IPS DF 4.7 (cell line): Measurements from ENCODE around the gene KIF2C.

ENCODE experiments used
- DNase-seq: peaks from one replicate; pipeline ENCODE4 v3.0.0-alpha.2; 2013; ENCODE audit warnings: low spot score; ENCODE audit errors: extremely low read depth

The KIF2C gene

DNA sequence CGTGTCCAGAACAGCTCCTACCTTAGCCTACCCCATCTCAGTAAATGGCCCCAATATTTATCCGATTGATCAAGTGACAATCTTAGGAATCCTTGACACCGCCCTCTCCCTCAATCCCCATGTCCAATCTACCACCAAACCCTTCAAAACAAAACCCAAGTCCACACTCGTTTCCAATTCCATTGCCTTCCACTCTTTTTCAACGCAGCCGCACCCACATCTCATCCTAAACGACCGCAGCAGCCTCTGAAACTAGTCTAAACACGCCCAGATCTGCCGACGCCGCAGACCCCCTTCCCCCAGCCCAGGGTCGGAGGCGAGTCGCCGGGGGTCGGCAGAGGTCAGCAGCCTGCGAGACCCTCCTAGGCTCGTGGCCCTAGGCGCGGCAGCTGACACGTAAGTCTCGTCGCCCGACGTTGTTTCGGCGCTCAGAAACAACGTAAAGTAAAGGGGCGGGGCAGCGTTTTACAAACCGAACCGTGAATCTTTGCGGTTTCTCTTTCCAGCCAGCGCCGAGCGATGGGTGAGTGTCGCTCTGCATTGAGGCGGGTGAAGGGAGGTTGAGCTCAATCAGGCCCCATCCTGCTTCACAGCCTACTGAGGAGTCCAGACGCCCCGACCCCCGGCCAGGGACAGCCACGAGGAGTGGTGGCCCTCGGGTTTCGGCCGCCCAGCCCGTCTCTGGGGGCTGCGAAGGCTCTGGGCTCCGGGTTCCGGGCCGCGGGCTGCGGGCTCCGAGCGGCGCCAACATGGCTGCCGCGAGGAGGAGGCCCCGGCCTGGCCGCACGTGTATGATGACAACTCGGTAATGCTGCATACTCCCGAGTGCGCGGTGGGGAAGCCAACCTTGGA lies 35.7 kb downstream of the KIF2C start, which contains the start of gene RPS8:
RPS8 (plus strand) TSS at position 463 of the 852 bp plus-strand sequence; CDS start at position 520, 57 bp downstream.
- DNase-seq = peak; percentile 78

DNA sequence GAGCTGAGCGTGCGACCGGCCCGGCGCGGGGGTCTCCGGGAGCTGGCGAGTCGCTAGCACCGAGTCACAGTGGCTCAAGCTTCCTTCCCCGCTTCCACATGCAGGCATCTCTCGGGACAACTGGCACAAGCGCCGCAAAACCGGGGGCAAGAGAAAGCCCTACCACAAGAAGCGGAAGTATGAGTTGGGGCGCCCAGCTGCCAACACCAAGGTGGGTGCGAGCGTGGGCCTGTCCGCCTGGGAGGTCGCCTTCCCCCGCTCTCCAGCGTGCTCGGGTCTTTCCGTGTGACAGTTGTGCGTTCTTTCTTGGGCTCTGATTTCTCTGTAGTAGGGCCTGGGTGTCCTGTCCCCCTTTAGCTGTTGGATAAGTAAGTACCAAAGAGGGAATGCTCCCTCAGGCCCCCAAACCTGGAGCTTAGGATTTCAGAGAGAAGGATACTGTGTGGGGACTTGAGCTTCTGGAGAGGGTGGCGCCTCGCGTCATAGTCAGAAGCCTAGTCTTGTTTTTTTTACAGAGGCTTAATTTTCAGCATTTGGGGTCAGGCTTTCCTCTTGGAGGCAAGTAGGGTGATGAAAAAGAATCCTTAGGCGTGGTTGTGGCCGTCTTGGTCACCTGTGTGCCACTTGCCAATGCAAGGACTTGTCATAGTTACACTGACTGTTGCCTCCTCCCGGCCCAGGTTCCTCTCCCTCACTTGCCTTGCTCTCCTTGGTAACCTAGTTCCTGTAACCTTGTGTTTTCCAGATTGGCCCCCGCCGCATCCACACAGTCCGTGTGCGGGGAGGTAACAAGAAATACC lies 36.5 kb downstream of the KIF2C start:
- no peak for DNase-seq

DNA sequence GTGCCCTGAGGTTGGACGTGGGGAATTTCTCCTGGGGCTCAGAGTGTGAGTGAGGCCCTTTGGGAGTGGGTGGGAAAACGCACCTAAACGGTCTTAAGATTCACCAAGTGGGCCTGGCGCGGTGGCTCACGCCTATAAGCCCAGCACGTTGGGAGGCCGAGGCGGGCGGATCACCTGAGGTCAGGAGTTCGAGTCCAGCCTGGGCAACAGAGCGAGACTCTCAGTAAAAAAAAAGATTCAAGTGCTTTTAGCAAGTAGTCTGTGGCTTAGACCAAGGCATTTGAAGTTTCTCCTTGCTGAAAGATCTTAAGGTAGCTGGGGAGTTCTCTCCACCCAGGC lies 37.1 kb downstream of the KIF2C start:
- no peak for DNase-seq

DNA sequence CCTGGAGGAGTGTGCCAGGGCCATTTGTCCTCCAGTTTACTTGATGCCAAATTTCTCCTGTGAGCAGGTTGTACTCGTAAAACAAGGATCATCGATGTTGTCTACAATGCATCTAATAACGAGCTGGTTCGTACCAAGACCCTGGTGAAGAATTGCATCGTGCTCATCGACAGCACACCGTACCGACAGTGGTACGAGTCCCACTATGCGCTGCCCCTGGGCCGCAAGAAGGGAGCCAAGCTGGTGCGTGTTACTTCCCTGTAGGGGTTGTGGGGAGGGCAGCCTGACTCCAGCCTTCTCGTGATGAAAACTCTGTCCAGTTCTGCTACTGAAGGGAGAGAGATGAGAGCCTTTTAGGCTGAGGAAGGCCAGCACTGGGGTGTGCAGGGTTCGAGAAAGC lies 37.9 kb downstream of the KIF2C start:
- no peak for DNase-seq

DNA sequence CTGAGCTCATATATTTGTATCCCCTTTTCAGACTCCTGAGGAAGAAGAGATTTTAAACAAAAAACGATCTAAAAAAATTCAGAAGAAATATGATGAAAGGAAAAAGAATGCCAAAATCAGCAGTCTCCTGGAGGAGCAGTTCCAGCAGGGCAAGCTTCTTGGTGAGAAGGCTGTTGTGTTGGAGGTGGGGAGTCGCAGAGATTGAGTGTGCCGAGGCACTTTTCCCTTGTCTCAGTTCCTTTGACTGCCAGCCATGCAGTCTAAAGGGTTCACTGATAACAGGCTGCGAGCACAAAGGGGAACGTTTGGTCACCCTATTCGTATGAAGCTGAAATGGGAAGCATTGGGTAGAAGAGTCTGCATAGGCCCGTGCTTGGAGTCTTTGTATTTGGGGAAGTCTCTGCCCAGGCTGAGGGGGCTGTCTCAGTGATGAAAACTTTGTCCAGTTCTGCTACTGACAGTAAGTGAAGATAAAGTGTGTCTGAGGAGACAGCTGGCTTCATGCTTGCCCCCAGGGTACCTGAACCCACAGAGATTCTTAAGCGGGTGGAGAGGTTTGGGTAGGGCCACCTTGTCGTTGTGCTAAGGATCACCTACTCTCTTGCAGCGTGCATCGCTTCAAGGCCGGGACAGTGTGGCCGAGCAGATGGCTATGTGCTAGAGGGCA lies 38.5 kb downstream of the KIF2C start:
- DNase-seq = no peak

DNA sequence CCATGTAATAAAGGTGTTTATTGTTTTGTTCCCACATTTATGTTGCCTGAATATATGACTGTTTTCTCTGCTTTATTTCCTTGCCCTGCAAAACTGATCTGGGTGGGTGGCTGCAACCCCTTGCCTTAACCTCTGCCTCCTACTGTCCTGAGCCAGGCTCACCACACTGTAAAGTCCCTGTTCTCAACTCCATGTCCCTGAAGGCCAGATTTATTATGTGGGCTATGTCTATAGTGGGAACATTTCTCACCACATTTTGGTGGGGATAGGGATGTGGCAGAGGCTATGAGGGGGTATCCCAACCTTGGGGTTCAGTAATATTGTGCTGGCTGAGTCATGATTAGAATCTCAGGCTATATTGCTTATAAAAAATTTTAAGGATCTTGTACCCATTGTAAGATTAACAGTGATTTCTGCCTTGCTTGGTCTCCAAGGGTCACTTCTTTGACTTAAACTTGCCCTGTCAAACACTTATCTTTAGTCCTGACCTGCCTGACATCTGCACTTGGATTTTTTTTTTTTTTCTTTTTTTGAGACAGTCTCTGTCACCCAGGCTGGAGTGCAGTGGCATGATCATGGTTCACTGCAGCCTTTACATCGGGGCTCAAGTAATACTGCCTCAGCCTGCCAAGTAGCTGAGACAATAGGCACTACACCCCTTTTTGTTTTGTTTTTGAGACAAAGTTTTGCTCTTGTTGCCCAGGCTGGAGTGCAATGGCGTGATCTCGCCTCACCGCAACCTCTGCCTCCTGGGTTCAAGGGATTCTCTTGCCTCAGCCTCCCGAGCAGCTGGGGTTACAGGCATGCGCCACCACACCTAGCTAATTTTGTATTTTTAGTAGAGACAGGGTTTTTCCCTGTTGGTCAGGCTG lies 39.3 kb downstream of the KIF2C start:
- DNase-seq = no peak

DNA sequence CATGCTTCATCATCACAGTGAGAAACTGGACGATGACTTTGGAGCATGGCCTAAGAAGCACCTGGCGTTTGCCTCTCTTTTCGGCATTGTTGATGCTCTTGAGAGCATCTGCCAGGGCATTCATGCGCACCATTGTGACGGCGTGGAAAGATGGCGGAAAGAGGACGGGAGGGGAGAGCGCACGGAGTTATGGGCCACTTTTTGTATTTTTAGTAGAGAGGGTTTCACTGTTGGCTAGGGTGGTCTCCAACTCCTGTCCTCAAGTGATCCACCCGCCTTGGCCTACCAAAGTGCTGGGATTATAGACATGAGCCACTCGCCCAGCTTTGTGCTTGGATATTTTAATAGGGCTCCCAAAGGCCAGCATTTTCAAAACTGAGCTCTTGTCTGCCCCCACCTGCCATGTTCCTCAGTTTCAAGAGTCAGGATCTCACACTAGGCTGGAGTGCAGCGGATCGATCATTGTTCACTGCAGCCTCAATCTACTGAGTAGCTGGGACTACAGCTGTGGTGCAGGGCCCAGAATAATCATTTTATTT lies 41.0 kb downstream of the KIF2C start:
- no peak for DNase-seq

DNA sequence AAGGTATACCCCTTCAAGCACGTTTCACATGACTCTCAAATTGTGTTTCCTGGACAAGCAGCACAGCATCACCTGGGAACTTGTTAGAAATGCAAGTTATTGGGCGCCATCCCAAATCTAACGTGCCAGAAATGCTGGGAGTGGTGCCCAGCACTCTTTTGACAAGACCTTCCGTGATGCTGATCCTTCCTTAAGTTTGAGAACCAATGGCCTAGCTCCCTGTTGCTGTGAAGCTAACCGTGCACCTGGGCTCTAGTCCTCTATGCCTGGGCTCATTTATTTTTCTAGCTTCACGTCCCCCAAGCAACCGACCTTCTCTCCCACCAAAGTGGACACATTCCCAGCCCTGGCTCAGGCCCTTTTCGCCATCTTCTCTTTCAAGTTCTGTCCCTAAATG lies 44.1 kb downstream of the KIF2C start:
- DNase-seq = no peak

DNA sequence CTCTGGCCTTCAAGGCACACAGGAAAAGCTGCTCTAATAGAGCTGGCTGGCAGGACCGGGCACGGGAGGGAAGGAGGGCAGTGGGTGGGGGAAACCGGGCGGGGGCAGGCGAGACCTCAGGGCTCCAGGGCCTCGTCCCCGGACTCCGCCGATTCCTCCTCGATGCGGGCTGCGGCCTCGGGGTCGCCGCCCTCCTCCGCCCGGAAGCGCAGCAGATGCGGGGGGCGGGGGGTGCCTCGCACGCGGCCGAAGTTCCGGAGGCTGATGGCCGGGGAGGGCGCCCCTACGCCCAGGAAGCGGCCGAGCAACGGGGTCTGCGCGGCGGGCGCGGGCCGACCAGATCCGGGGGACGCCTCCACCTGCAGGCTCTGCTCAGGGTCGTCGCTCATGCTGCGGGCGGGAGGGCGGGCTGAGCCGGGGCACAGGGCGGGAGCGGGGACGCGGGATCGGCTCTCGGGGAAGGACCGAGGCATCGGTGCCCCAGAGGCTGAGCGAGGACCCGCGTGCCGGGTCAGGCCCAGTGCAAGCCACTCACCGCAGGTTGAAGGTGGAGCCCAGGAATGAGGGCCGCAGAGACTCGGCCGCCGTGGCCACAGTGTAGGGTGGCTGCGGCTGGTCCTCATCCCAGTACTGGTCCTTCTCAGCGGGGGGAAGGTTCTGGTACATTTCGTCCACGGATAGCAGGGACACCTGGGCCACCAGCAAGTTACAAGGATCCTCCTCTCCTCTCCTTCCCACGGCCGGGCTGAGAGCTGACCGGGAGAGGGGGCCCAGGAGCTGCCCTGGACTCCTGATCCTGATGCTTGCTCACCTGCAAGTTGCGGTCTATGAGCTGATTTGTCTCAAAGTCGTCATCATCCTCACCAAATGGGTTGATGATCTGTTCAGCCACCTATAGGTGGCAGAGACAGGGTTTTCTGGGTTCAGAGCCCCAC lies 44.7 kb downstream of the KIF2C start:
- no peak for DNase-seq

DNA sequence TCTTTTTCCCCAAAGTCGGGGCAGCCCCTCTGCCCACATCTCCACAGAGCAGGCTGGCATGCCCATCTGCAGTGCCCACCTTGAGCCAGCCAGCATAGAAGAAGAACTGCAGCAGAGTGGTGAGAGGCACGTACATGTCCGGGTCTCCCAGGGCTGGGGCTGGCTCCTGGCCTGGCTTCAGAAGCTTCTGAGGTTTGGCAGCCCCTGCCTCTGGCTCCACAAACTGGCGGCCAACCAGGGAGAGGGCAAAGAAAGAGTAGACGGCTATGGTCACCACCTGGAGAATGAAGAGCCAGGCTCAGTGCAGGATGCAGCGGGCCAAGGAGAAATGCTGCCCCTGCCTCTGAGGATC lies 45.4 kb downstream of the KIF2C start:
- DNase-seq = no peak

DNA sequence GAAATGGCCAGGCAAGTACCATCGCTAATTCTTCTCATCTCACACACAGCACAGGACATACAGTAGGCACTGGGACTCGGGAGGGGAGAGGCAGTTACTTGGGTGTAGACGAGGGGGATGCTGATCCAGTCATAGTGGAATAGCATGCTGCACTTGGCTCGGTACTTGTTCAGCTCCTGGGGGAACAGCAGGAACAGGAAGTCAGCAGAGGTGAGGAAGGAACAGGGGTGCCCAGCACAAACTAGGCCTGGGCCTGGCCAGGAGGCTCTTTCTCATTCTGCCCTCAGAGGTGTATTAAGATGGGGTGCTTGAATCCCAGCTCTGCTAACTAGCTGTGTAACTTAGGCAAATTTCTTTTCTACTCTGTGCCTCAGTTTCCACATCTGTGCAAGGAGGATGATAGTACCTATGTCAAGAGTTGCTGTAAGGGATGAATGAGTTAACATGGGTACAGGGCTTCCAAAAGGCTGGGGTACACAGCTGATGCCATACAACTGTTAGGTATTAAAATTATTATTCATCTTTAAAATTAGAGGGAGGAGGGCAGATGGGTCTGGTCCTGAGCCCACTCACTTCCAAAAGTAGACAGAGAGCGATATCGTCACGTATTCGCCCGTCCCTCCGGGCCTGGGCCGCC lies 46.0 kb downstream of the KIF2C start:
- DNase-seq = no peak

DNA sequence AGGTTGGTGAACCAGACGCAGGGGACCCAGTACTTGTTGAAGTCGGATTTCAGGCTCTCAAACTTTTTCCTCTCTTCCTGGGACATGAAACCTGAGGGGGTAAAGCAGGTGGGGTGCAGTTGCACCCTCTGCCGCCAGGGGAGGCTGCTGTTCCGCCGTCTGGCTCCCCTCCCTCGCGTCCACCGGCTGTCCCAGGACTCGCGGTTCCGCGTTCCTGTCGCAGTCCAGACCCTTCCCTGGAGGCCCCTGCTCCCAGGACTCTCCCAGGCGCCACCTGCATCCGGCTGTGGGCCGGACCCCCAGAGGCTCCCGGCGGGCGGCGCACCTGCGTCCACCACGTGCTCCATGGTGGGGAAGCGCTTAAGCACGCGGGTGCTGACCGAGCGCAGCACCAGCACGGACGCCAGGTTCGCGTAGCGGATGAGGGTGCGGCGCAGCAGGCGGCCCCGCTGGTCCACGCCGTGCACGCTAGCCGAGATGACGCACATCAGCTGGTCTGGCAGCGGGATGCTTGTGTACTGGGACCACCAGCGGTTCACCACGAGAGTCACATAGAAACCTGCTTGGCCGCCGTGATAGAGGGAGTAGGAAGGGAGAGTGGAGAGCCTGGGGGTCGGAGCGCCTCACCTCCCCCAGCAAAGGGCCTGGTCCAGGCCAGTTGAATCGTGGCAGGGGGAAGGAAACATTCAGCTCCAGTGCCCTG lies 46.7 kb downstream of the KIF2C start:
- DNase-seq = peak; percentile 75

DNA sequence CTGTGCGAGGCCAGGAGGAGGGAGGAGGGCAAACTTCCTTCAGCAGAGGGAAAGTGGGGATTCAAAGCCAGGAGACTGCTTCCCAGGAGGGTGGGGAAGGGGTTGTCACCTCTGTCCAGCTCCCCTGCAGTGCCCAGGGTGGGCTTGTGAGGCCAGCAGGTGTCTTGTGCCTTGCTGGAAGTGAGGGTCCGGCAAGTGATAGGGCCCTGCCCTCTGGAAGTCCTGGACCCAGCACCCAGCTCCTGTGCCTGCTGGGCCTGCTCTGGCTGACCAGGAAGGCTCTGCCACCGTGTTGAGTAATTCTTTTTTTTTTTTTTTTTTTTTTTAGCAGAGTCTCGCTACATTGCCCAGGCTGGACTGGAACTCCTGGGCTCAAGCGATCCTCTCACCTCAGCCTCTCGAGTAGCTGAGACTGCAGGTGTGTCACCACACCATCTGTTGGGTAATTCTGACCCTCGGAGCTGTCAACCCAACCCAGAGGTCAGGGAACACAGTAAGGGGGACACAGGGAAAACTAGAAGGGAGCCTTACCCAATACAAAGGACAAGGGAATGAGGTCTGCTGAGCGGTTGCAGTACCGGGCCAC lies 47.3 kb downstream of the KIF2C start:
- no peak for DNase-seq

DNA sequence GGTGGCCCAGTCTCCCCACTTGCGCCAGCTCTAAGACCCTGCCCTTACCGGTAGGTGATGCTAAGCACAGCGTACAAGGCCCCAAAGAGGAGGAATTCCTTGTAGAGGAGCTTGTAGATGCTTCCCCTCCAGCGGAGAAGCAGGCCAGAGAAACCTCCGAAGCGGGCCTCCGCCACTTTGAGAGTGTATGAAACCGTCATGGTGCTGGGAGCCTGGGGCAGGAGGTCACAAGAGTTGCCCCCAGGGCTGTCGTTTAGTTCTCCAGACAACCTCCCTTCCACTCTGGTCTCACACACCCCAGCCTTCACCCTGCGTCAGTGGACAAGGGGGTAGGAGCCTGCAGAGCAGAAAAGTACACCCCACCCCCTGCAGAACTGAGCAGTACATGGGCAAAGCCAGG lies 47.9 kb downstream of the KIF2C start:
- DNase-seq = no peak

DNA sequence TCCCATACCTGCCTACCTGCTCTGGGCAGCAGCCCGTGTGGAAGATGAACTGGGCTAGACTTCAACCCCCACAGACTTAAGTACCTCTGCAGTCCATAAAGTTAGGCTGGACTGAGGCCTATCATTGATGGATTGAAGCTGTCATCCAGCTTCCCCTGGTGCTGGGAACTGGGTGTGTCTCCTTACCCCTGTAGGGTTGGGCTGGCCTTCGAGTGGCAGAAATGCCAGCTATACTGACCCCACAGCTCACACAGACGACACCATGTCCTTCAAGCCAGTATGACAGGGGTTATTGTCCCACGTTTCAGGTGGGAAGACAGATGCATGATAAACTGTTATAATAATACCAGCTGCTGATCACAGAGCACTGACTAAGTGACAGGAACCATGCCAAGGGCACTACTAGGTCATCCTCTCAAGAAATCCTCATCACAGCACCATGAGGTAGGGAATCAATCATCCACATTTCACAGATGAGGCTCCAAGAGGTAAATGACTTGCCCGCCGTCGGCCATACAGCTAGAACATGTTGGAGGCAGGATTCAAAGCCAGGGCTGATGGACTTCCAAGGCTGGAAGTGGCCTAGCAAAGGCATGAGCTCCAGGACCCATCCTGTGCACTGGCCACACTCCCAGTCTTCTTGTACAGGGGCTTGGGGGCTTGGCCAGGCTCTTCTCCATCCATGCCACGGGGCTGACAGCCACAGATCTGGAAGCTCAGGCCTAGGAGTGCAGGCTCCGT lies 48.7 kb downstream of the KIF2C start, which contains the start of gene BEST4:
BEST4 (minus strand) TSS at position 51 of the 741 bp plus-strand sequence. CDS start 465 bp downstream, outside the sequence.
- DNase-seq = no peak

DNA sequence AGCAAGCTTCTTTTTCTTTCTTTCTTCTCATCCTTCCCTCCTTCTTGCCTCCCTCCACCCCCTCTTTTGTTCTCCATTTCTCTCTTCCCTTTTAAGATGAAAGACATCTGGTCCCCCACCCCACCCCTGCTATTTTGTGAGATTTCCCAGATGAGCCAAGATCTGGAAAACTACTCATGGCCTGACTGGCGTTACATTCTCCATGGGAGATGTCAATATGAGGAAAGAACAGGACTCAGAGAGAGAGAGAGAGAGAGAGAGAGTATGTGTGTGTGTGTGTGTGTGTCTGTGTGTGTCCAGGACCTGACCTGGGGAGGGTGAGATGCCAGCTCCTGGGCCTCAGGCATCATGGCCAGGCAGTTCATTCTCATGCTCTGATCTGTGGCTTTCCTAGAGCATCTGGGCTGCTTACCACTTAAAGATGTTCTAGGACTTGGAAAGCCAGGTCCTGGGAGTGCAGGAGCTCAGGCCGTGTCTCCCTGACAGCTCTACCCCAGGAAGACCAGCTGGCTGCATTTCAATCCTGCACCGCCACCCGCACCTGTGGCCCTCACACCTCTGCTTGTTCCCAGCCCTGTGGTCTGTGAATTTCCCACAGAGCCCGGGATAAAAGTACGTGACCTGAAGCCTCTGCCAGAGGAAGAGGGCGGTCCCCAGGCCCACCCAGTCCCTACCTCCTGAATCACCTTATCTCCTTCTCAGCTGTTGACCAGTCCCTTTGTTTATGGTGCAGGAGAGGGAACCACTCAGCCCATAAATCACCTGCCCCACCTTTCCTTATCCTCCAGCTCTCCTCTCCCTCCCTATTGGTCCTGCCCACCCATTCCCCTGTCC lies 51.5 kb downstream of the KIF2C start:
- no peak for DNase-seq
